Left colon (tissue), 2 donors: ENCODE results near the gene STK24. TPM values are rescaled to one million over a fixed set of nuclear protein-coding genes. Genes with fewer than 3 reads are reported as not detected.
A peak's percentile ranks its signal among the peaks of the same experiment; 100 is the strongest.
"Not testable (repeated sequence)": the region's sequence is repeated elsewhere in the genome, so short reads cannot be mapped to it uniquely, and the experiment has no call there.

ENCODE experiments used
- ATAC-seq: fragments of 200-7000 bp; cut with Tn5 transposase; one replicate; pipeline ENCODE4 v1.9.1; 2020; ENCODE audit warnings: mild to moderate bottlenecking, moderate library complexity
- DNase-seq, 2 donors: peaks; one replicate each; pipeline ENCODE4 v3.0.0-alpha.2; 2020
- intact Hi-C, 2 donors: fragments of 100-400 bp; cut with DNase I in 1 of 2; cut with micrococcal nuclease in 1 of 2; formaldehyde crosslinking; loops; one replicate each; pipeline versions ENCODE4 v1.11.2 to v1.14.0; 2022; cut with DNase I, micrococcal nuclease
- total RNA-seq, 2 donors: library from RNA; stranded (reverse); fragmentation: NEBNext Ultra II Directional; extraction: Animal tissue kit (Norgen Biotek cat#: 25700); gene quantifications; one replicate each; pipeline ENCODE4 v1.2.1, GENCODE V29; 2021
- donor health status: DM: no; HTN: no; CAD: no.
- donor health status: DM: yes; HTN: yes; CAD: no.

Gene STK24
- total RNA-seq, 2 donors from 2014 or later = 204 to 205 TPM

DNA sequence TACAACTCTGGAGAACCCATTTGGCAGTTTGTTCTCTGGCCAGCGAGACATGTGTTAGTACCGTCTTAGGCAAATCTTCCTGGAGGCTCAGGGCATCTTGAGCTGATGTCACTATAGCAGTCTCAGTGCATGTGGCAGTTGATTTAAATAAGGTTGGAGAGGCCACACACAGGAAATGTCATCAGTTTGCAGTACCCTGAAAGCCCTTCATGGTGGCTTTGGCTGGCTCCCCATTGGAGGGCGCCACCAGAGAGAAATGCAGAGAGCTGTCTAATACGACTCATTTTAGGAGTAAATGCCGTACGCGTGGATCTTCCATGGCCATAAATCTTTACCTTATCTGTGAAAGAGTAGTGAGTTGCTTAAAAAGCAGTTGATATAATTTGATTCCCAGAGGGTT lies 163.1 kb downstream of the STK24 start:
- DNase-seq = no peak
- ATAC-seq = no peak
- intact Hi-C loops = no loop called here

DNA sequence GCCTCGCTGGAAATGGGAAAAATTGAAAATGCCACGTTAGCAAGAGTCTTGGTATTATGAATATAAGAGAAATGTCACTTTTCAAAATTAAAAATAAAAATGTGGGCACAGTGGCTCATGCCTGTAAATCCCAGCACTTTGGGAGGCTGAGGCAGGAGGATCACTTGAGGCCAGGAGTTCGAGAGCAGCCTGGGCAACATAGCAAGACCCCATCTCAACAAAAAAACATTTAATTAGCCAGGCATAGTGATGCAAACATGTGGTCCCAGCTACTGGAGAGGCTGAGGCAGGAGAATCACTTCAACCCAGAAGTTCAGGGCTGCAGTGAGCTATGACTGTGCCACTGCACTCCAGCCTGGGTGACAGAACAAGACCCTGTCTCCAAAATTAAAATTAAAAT lies 163.6 kb downstream of the STK24 start:
- DNase-seq, intact Hi-C loops, ATAC-seq: not testable (repeated sequence)

DNA sequence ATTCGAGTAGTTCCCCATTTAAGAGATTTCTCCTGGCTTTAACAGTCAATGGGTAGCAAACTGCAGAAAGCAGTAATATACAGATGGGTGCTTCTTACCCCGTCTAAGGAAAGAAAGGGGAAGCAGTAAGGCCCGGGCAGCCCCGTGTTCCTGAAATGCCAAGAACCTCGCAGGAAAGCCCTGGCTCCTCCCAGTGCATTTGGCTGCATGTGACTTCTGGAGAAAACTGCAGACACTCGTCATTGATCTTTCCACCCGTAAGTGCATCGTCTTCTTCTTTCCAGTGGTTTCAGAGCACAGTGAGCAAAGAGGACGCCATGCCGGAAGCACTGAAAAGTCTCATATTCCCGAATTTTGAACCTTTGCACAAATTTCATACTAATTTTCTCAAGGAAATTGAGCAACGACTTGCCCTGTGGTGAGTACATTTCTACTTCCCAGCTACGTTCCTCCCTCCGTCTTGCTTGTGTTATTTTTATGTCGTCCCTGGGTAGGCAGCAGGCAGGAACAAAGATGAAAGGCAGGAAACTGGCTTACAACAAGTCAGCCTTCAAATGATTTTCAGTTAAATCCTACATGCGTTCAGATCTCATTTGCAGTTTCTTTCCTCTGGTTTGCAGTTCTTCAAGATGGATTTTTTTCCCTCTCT lies 165.2 kb downstream of the STK24 start:
- no peak for ATAC-seq
- intact Hi-C loops = no loop called here
- DNase-seq = peak in 1 of 2 donors; percentile 44

- ATAC-seq (no peak), DNase-seq (no peak)
- intact Hi-C loops = no loop called here
These were observed 165.9 kb downstream of the STK24 start for GRCh38 chr13:98411013-98411412.

DNA sequence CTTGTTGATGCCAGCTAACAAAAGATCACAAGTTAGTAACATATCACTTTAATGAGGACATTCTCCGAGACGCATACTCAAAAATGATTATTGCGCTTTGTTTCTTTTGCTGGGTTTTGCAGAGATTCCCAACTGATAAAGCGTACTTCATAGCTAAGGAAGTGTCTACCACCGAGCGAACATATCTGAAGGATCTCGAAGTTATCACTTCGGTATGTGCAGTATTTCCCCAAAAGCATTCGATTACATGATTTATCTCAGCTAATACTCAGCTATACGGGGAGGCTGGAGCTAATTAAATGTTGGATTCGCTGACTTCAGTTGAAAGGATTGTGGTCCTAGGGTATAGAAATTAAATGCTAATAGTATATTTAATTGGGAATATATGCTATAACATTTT lies 166.3 kb downstream of the STK24 start:
- ATAC-seq (no peak), DNase-seq (no peak)
- intact Hi-C loops = no loop called here

DNA sequence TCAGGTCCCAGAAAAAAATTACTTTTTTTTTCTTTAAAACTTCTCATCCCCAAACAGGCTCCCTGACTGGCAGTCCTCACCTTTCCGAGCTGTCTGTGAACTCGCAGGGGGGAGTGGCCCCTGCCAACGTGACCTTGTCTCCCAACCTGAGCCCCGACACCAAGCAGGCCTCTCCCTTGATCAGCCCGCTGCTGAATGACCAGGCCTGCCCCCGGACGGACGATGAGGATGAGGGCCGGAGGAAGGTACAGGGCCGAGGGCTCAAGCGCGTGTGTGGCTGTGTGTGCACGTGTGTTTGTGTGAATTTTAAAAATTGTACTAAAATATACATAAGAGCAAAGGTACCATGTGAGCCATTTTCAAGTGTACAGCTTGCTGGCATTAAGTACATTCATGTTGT lies 167.6 kb downstream of the STK24 start:
- intact Hi-C loops = loop anchor here in 1 of 2 donors (10.0 kb wide), 1 partner anchor 274 kb away; no protein-coding TSS in a partner anchor
- ATAC-seq (no peak), DNase-seq (no peak)

DNA sequence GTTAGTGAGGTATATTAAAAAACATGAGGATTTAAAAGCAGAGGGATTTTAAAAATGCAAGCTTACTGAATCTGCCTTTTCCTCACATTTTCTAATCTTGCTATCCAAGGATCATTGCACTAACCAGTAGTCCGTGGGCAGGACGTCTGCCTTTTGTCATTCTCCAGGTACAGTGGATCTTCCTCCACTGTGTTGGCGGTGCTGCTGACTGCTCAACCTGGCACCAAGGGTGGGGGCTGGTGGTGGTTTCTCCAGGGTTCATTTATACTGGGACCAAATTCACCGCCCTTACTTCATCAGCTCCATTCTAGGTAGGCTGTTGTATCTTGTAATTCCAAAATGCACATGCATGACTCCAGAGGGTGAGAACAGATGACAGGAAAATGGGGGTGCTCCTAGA lies 169.3 kb downstream of the STK24 start:
- ATAC-seq = no peak
- intact Hi-C loops = loop anchor here in 1 of 2 donors (10.0 kb wide), 1 partner anchor 273 kb away; no protein-coding TSS in a partner anchor
- DNase-seq = no peak

DNA sequence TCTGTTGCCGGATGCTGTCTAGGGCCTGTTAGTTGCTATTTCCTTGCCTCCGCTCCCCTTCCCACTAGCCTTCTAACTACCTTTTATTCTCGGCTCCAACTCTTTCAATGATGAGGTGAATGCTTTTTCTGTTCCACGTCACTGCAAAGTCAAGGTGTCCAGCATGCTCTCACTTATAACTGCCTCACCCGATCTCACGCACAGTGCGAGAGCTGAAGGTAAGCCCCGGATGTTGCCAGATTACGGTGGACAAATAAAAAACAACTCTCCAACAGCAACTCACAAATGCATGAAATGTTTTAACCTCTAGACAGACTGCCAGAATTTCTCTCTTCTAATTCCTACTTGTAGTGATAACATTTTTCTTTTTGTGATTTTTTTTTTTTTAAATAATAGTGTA lies 169.9 kb downstream of the STK24 start:
- intact Hi-C loops = loop anchor here in 1 of 2 donors (10.0 kb wide), 1 partner anchor 272 kb away; no protein-coding TSS in a partner anchor
- ATAC-seq = no peak
- no peak for DNase-seq

DNA sequence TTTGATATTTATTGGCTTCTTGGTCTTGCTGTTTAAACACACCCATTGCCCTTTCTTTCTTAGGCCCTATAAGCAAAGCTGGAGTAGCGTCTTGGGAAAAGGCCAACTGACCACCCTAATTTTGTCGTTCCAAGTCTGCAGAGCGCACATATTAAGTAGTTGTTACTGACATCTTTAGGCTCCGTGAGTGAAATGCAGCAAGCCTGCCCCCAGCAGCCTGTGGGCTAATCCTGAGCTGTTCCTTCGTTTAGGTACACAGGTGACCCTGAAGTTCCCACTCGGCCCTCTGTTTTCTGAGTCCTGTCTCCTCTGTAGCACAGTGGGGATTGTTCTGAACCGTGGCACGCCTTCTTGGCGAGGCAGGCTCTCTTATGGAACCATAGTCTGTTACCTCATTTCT lies 170.5 kb downstream of the STK24 start:
- intact Hi-C loops = loop anchor here in 1 of 2 donors (10.0 kb wide), 1 partner anchor 272 kb away; no protein-coding TSS in a partner anchor
- DNase-seq (no peak), ATAC-seq (peak; percentile 7)

DNA sequence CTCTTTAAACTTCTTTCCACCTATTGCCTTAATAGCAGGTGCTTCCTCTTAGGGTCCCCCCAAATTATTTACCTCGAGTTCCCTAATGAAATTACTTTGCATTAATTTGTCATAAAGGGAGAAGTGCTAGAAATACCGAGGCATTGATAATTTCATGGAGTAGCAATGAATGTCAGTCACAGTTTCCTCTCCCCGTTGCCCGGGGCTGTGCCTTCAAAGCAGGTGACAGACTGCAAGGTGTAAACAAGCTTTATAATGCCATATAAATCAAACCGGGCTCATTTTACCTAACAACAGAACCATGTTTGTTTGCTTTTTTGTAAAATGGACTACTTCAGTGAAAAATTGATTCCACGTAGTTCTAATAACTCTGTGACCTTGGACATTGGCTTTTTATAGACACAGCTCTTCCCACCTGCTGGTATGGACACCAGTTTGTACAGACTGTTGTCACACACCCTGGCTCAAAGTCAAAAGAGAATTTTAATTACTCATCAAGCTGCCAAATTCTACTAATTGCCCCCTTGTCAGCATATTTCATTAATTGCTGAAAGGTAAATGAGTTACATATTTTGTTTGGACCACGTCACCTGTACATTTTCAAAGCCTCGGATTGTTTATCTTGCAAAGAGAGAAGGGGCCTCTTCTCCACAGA lies 171.1 kb downstream of the STK24 start:
- ATAC-seq (peak; percentile 89), DNase-seq (no peak)
- intact Hi-C loops = loop anchor here in 1 of 2 donors (10.0 kb wide), 1 partner anchor 271 kb away; no protein-coding TSS in a partner anchor

- DNase-seq = no peak
- ATAC-seq = peak; percentile 34
- intact Hi-C loops = loop anchor here in 1 of 2 donors (10.0 kb wide), 1 partner anchor 270 kb away; no protein-coding TSS in a partner anchor
These were observed 171.8 kb downstream of the STK24 start for GRCh38 chr13:98405107-98405571.

DNA sequence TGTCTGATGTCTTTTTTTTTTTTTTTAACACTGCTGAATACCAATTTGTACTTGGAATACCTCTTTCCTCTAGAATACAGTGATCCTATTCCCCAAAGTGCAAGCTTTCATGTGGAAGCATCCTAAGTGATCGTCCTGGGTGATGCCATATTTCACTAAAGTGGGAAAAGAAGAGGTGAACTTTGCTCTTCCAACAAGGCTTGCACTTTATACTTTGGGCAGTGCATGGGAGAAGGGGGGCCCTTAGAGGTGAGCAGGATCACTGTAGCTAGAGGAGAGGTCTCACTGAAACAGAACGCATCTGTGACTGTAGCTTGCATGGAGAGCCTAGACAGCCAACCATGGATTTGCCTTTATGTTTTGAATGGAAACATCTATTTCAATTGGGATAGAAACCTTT lies 173.8 kb downstream of the STK24 start:
- DNase-seq (no peak), ATAC-seq (no peak)
- intact Hi-C loops = loop anchor here in 1 of 2 donors (10.0 kb wide), 1 partner anchor 268 kb away; no protein-coding TSS in a partner anchor

DNA sequence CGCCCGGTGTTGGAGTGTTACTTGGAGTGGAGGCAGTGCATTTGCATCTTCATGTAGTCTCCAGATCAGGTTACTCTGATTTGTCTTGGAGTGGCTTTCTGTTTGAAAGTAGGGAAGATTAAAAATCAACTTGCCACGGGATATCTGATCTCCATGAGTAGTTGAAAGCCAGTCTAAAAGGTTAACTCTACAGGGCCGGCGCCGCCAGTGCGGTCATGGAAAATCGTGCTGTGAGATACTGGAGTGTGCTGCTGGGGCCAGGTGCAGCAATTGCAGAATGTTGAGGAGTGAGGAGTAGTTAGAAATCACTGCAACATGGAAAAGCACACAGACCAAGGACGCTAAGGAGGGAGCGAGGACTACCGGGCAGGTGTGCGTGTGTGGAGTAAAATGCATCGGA lies 175.0 kb downstream of the STK24 start:
- DNase-seq (no peak), ATAC-seq (no peak)
- intact Hi-C loops = loop anchor here in 1 of 2 donors (10.0 kb wide), 1 partner anchor 267 kb away; no protein-coding TSS in a partner anchor

- intact Hi-C loops = loop anchor here in 1 of 2 donors (10.0 kb wide), 1 partner anchor 265 kb away; no protein-coding TSS in a partner anchor
- DNase-seq (no peak), ATAC-seq (no peak)
These were observed 177.2 kb downstream of the STK24 start for GRCh38 chr13:98399756-98400155.

- no peak for ATAC-seq
- intact Hi-C loops = no loop called here
- no peak for DNase-seq
These were observed 178.3 kb downstream of the STK24 start for GRCh38 chr13:98398581-98398980.

DNA sequence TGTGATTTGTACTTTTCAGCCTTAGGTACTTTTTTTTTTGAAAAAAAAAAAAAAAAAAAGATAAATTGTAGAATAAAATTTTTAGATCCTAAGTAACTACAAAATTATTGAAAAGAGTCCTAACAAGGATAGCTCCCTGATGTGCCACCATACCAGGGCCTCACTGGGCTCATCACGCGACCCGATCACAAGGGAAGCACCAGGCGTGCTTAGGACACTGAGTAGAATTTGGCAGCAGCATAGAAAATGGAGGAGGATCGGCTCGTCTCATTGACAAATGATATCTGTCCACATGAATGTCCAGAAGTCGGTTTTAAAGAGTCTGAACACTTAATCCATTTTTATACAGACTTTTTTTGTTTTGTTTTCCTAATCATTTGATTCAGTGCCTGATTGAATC lies 179.0 kb downstream of the STK24 start:
- intact Hi-C loops = no loop called here
- ATAC-seq (no peak), DNase-seq (no peak)

DNA sequence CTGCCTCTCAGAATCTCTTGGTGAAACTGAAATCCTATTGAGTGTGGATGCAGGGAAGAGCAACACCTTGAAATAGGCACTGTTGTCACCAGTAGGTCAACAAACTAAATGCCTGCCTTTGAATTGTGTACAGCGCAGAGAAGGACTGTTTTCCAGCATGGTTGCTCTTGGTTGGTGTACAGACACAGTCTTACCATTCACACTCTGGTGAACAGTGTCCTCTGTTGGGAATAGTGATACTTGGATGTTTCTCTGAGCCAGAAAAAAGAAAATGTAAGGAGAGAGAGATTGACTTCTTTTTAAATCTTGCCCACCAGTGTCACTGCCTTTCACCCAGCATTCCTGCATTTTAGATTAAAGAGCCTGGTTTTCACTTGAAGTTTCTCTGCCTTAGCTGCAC lies 179.7 kb downstream of the STK24 start:
- intact Hi-C loops = no loop called here
- ATAC-seq (peak; percentile 46), DNase-seq (no peak)

DNA sequence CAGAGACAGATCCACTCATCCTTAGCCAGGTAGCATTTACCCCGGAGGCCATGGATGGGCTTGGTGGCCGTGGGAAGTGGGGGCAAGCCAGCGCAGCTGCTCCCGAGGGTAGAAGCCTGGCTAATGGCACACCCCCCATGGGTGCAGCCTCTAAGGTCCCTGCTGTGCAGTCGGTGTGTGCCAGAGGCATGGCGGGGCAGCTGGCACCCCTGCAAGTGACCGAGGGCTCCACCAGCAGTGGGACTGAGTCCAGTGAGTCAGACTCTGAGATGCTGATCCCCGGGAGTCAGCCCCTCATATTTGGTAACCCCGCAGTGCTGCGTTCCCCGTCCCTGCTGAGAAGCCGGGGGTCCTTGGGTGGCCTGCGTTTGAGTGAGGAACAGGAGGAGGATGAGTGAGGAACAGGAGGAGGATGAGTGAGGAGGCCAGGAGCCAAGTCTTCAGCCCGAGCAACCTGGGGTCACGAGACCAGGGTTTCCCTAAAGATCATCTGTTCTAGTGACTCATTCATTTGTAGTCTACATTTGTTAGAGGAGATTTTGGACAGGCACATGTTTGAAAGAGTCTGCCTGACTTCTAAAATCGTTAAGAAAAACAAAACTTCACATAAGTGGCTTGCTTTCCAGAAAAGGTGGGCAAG lies 180.7 kb downstream of the STK24 start:
- DNase-seq = no peak
- intact Hi-C loops = no loop called here
- ATAC-seq = no peak
